ENCODE measurements around the gene CACNB1. TPM values are rescaled to one million over a fixed set of nuclear protein-coding genes. Genes with fewer than 3 reads are reported as not detected.

The CACNB1 gene
- total and polyA plus RNA-seq, 2 donors (not counting 1 experiment from before 2014, with no cell fraction given), result 3.8 to 12.4 TPM

DNA sequence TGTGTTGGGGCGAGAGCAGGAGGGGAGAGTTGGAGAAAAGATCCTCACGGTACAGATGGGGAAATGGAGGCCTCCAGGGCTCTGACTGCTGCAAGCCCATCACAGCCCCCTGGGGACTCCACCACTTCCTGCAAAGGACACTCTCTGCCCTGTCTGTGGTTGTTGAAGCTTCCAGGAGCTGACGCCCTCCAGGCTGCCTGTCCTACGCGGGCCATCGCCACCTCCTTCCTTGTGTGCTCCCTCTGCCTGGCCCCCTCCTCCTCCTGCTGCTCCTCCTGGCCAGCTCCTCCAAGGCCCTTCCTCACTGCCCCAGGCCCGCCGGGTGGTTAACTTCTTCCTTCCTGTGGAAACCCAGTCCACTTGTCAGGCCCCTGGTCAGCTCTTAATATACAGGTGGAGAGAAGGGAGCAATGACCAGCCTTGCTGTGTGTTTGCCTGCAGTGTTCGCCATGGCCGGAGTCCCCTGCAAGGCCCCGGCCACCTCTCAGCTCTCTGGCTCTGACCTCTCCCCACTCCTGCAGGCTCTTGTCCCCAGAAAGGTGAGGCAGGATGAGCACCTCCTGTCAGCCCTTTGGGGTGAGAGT, 46.6 kb upstream of the CACNB1 start:
- Histone ChIP-seq H3K27ac (ENCODE audit: low read length in 2 of 2) (no peak overlapping the region), H3K9me3 (ENCODE audit: control extremely low read depth in 1 of 3, control insufficient read depth in 2 of 3, insufficient read depth in 1 of 3, low read length in 2 of 3) (no peaks in the 10 kb centered on the region), H3K79me2 (ENCODE audit: control insufficient read depth, insufficient read depth, low read length) (no peaks in the 10 kb centered on the region), H3K4me3 (ENCODE audit: control extremely low read depth in 1 of 5, extremely low read depth in 1 of 5, insufficient read depth in 1 of 5, low read depth in 2 of 5, low read length in 4 of 5) (no peak overlapping the region), H3K27me3 (replicated peaks in 1 of 4; ENCODE audit: control extremely low read depth in 1 of 4, control insufficient read depth in 3 of 4, insufficient read depth in 4 of 4, low read length in 3 of 4) (peaks cover 0 to 4% (median 0%) of the 10 kb centered on the region in 4 experiments), H4K20me1 (ENCODE audit: control insufficient read depth, insufficient read depth, low read length, poor library complexity, severe bottlenecking) (no peaks in the 10 kb centered on the region), H3K9ac (ENCODE audit: low read length) (peak overlapping the region; percentile 14), H3K36me3 (replicated peaks in 1 of 2; ENCODE audit: control extremely low read depth in 1 of 2, control insufficient read depth in 1 of 2, extremely low read depth in 1 of 2, insufficient read depth in 2 of 2, low read length in 1 of 2) (no peaks in the 10 kb centered on the region), H2AFZ (ENCODE audit: insufficient read depth, low read depth, low read length, poor library complexity, severe bottlenecking) (peak overlapping the region; percentile 14), H3K4me2 (replicated peaks; ENCODE audit: low read depth, low read length, poor library complexity, severe bottlenecking) (peak overlapping the region; percentile 68), H3K4me1 (ENCODE audit: control insufficient read depth in 2 of 2, insufficient read depth in 2 of 2, low read length in 2 of 2) (peaks cover 15 to 25% of the 10 kb centered on the region in 2 donors)
- 0% methylated on average over 6 of the region's 11 CpGs for WGBS (ENCODE audit: insufficient coverage)
- ATAC-seq (ENCODE audit: low read depth), result peak; percentile 64
- CTCF ChIA-PET, result interaction anchor here (0.8 to 21.4 kb wide), 30 partner anchors 8 to 591 kb away, joined by 3 to 707 read pairs (median 4); partner anchors contain the start of genes ARL5C, PLXDC1 and RPL19
- TF ChIP-seq, protein P1, sequence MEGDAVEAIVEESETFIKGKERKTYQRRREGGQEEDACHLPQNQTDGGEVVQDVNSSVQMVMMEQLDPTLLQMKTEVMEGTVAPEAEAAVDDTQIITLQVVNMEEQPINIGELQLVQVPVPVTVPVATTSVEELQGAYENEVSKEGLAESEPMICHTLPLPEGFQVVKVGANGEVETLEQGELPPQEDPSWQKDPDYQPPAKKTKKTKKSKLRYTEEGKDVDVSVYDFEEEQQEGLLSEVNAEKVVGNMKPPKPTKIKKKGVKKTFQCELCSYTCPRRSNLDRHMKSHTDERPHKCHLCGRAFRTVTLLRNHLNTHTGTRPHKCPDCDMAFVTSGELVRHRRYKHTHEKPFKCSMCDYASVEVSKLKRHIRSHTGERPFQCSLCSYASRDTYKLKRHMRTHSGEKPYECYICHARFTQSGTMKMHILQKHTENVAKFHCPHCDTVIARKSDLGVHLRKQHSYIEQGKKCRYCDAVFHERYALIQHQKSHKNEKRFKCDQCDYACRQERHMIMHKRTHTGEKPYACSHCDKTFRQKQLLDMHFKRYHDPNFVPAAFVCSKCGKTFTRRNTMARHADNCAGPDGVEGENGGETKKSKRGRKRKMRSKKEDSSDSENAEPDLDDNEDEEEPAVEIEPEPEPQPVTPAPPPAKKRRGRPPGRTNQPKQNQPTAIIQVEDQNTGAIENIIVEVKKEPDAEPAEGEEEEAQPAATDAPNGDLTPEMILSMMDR (IDR thresholded peaks at IDR 0.05), result no peak
- TF ChIP-seq EZH2 (IDR thresholded peaks at IDR 0.05; ENCODE audit: borderline replicate concordance, insufficient read depth, low read depth, low read length, poor library complexity, severe bottlenecking), result no peak
- peak; percentile 49 for DNase-seq
- Mint-ChIP-seq H3K9me3 (ENCODE audit: insufficient read depth) (no peaks in the 10 kb centered on the region), H3K4me3 (peak overlapping the region; percentile 57), H3K4me1 (peaks cover 24% of the 10 kb centered on the region), H3K27me3 (peaks cover 5% of the 10 kb centered on the region), H3K27ac (peak overlapping the region; percentile 56)
- POLR2A ChIA-PET, result interaction anchor here (0.6 to 2.0 kb wide), 6 partner anchors 33 to 511 kb away, joined by 4 to 19 read pairs (median 6); partner anchors contain the start of gene RPL19
- intact Hi-C loops (cut with micrococcal nuclease), result loop anchor here (1.0 kb wide), 4 partner anchors 37 to 261 kb away; no protein-coding TSS in a partner anchor

DNA sequence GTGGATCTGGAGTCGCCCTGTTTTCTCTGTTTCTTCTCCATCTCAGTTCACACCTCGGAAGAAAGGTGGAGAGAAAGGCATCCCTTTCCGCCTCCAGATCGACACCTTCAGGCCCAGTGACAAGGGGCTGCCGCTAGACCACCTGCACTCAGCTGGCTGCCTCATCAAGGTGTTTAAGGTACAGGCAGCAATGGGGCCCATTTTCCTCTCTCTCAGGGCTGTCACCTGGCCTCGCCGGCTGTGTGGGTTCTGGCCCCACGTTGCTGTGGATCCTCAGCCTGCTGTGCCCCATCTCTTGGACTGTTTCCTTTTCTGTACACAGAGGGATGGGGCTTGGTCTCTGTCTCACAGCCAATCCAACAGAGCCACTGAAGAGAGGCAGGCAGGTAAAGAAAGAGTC, 45.7 kb upstream of the CACNB1 start:
- no peak overlapping the region for H3K4me3 Mint-ChIP-seq
- no peak overlapping the region for H3K27ac ChIP-seq (ENCODE audit: low read length in 2 of 2)
- H3K79me2 ChIP-seq (ENCODE audit: control insufficient read depth, insufficient read depth, low read length), result no peaks in the 10 kb centered on the region
- CTCF ChIA-PET, result interaction anchor here (1.2 to 21.4 kb wide), 9 partner anchors 9 to 260 kb away, joined by 3 to 707 read pairs (median 15); partner anchors contain the start of genes ARL5C and RPL19
- H4K20me1 ChIP-seq (ENCODE audit: control insufficient read depth, insufficient read depth, low read length, poor library complexity, severe bottlenecking), result no peaks in the 10 kb centered on the region
- POLR2A ChIA-PET, result interaction anchor here (2.0 kb wide), 1 partner anchor 36 kb away, joined by 12 read pairs; no protein-coding TSS in a partner anchor
- TF ChIP-seq EZH2 (IDR thresholded peaks at IDR 0.05; ENCODE audit: borderline replicate concordance, insufficient read depth, low read depth, low read length, poor library complexity, severe bottlenecking), result no peak
- TF ChIP-seq, protein P1 (IDR thresholded peaks at IDR 0.05), result no peak
- no peak overlapping the region for H2AFZ ChIP-seq (ENCODE audit: insufficient read depth, low read depth, low read length, poor library complexity, severe bottlenecking)
- 88% methylated on average over 8 of the region's 8 CpGs for WGBS (ENCODE audit: insufficient coverage)
- no peaks in the 10 kb centered on the region for H3K36me3 ChIP-seq (replicated peaks in 1 of 2; ENCODE audit: control extremely low read depth in 1 of 2, control insufficient read depth in 1 of 2, extremely low read depth in 1 of 2, insufficient read depth in 2 of 2, low read length in 1 of 2)
- H3K9ac ChIP-seq (ENCODE audit: low read length), result no peak overlapping the region
- no peak overlapping the region for H3K4me2 ChIP-seq (replicated peaks; ENCODE audit: low read depth, low read length, poor library complexity, severe bottlenecking)
- peaks cover 31% of the 10 kb centered on the region for H3K4me1 Mint-ChIP-seq
- DNase-seq (no peak), ATAC-seq (ENCODE audit: low read depth) (no peak)
- intact Hi-C loops (cut with micrococcal nuclease), result no loop called here
- H3K9me3 Mint-ChIP-seq (ENCODE audit: insufficient read depth), result no peaks in the 10 kb centered on the region
- peaks cover 5% of the 10 kb centered on the region for H3K27me3 Mint-ChIP-seq
- no peak overlapping the region for H3K27ac Mint-ChIP-seq
- no peaks in the 10 kb centered on the region for H3K9me3 ChIP-seq (ENCODE audit: control extremely low read depth in 1 of 3, control insufficient read depth in 2 of 3, insufficient read depth in 1 of 3, low read length in 2 of 3)
- H3K4me3 ChIP-seq (ENCODE audit: control extremely low read depth in 1 of 5, extremely low read depth in 1 of 5, insufficient read depth in 1 of 5, low read depth in 2 of 5, low read length in 4 of 5), result no peak overlapping the region
- peaks cover 0 to 4% (median 0%) of the 10 kb centered on the region in 4 experiments for H3K27me3 ChIP-seq (replicated peaks in 1 of 4; ENCODE audit: control extremely low read depth in 1 of 4, control insufficient read depth in 3 of 4, insufficient read depth in 4 of 4, low read length in 3 of 4)
- peaks cover 24 to 34% of the 10 kb centered on the region in 2 donors for H3K4me1 ChIP-seq (ENCODE audit: control insufficient read depth in 2 of 2, insufficient read depth in 2 of 2, low read length in 2 of 2)

All from B cell (primary cell).